Measurements from ENCODE around the gene RELCH.

Gene RELCH, protein sequence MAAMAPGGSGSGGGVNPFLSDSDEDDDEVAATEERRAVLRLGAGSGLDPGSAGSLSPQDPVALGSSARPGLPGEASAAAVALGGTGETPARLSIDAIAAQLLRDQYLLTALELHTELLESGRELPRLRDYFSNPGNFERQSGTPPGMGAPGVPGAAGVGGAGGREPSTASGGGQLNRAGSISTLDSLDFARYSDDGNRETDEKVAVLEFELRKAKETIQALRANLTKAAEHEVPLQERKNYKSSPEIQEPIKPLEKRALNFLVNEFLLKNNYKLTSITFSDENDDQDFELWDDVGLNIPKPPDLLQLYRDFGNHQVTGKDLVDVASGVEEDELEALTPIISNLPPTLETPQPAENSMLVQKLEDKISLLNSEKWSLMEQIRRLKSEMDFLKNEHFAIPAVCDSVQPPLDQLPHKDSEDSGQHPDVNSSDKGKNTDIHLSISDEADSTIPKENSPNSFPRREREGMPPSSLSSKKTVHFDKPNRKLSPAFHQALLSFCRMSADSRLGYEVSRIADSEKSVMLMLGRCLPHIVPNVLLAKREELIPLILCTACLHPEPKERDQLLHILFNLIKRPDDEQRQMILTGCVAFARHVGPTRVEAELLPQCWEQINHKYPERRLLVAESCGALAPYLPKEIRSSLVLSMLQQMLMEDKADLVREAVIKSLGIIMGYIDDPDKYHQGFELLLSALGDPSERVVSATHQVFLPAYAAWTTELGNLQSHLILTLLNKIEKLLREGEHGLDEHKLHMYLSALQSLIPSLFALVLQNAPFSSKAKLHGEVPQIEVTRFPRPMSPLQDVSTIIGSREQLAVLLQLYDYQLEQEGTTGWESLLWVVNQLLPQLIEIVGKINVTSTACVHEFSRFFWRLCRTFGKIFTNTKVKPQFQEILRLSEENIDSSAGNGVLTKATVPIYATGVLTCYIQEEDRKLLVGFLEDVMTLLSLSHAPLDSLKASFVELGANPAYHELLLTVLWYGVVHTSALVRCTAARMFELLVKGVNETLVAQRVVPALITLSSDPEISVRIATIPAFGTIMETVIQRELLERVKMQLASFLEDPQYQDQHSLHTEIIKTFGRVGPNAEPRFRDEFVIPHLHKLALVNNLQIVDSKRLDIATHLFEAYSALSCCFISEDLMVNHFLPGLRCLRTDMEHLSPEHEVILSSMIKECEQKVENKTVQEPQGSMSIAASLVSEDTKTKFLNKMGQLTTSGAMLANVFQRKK

DNA sequence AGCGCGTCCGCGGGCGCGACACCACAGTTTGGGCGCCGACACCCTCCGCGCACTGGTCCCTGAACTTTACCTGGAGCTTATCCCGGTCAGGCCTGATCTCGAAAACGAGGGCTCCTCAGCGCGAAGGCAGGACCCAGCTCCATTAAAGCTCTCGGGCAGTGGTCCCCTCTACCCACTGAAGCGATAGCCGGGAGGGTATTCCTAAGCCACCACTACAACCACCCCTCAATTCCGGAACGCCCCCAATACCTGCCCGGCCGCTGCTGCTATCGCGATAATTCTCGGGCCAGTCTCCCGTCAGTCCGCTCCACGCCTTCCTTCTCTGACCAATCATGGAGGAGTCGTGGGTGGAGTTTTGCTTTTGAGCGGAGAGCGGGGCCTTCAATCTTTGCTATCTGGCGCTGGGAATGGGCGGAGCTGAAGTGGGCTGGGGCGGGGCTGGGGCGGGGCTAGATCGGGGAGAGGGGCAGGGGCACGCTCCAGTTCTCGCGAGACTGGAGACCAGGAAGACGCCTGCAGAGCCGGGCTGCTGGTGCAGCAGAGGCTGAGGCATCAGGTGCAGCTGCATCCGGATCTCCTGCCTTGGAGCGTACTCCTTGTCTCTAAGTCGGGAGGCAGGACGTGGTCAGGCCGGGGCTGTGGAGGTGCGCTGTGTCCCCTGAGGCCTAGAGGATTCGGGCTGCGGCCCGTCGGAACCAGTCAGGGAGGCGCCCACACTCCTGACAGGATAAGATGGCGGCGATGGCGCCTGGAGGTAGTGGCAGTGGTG is at the start of gene RELCH, which contains the start of gene PIGN:
Gene RELCH (plus strand): TSS at position 482 of the 769 bp plus-strand sequence. CDS start 251 bp downstream, at position 733.
Gene PIGN (minus strand): TSS at position 283 of the 769 bp plus-strand sequence. CDS start 25,703 bp downstream, outside the sequence.
- Histone ChIP-seq H3K36me3 (ENCODE audit: insufficient read depth, low read length) (no peaks in the 10 kb centered on the region), H3K9me3 (ENCODE audit: low read depth, low read length) (no peaks in the 10 kb centered on the region), H3K27ac (no peak within 1 kb of the TSS; the same call in 1 of the 2 replicates), H3K9ac (ENCODE audit: insufficient read length) (peak within 1 kb of the TSS; percentile 80), H3K4me3 (peak within 1 kb of the TSS; percentile 95)
- peak; percentile 93 for DNase-seq (ENCODE audit: low read depth, low spot score)
- peak; percentile 74 for TF ChIP-seq POLR2AphosphoS5 (IDR thresholded peaks at IDR 0.05; ENCODE audit: borderline replicate concordance, low read depth, low read length)
- no peak for TF ChIP-seq EZH2 (IDR thresholded peaks at IDR 0.05)
- peak; percentile 37 for TF ChIP-seq FOXP2 (optimal IDR thresholded peaks at IDR 0.05; ENCODE audit: control extremely low read depth, extremely low read length, insufficient read depth)

DNA sequence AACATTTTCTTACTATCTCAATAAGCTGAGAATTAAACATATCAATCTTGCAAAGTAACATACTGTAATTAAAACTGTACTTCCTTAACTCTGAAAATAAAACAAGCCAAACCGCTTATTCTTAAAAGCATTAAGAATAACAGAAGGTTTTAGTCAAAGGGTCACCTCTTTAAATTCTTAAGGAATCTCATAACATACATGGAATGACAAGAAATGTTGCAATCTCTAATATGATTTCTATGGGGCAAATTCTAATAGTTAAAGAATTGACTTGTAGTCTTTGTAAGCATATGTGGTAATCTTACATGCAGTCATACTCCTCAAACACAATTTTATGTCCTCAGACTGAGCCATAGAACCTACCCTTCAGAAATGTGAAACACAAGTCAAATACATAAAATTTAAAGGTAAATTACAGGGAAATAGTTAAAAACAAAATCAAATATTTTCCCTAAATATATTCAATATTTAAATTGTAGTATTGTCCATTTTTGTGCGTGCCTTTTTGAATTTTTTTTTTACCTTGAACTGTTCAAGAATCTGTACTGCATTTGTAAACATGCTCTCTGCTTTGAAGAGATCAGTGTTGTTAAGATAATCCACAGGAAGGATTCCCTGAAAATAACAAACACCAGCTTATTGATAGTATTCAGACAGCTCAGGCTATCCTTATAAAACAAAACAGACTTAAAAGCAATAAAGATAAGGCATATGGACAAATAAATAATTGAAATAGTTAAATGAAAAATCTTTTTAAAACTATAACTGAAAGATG is 48.4 kb upstream of the RELCH start:
- no peak overlapping the region for H3K9ac ChIP-seq (ENCODE audit: insufficient read length)
- no peak overlapping the region for H3K27ac ChIP-seq
- H3K9me3 ChIP-seq (ENCODE audit: low read depth, low read length), result no peaks in the 10 kb centered on the region
- H3K4me3 ChIP-seq, result no peak overlapping the region
- no peaks in the 10 kb centered on the region for H3K36me3 ChIP-seq (ENCODE audit: insufficient read depth, low read length)
- DNase-seq (ENCODE audit: low read depth, low spot score), result no peak
- TF ChIP-seq EZH2 (IDR thresholded peaks at IDR 0.05) (no peak), POLR2AphosphoS5 (IDR thresholded peaks at IDR 0.05; ENCODE audit: borderline replicate concordance, low read depth, low read length) (no peak), FOXP2 (optimal IDR thresholded peaks at IDR 0.05; ENCODE audit: control extremely low read depth, extremely low read length, insufficient read depth) (no peak)

DNA sequence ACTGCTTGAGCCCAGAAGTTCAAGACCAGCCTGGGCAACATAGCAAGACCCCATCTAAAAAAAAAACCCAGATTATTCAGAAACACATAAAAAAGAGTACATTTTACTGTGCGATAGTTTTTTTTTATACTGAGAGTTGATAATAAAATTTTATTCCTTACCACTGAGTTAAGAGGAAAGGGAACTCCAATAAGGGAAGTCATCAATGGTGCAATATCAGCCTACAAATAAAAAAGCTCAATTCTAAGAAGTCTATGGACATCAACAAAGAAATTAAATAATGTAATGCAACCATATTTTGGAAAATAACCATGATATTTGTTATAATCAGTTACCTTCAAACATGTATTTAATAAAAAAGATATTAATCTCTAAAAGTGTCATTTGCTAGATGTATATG is 46.8 kb upstream of the RELCH start:
- Histone ChIP-seq H3K4me3 (no peak overlapping the region), H3K9me3 (ENCODE audit: low read depth, low read length) (no peaks in the 10 kb centered on the region), H3K27ac (no peak overlapping the region), H3K36me3 (ENCODE audit: insufficient read depth, low read length) (no peaks in the 10 kb centered on the region), H3K9ac (ENCODE audit: insufficient read length) (no peak overlapping the region)
- no peak for TF ChIP-seq EZH2 (IDR thresholded peaks at IDR 0.05)
- TF ChIP-seq POLR2AphosphoS5 (IDR thresholded peaks at IDR 0.05; ENCODE audit: borderline replicate concordance, low read depth, low read length), result no peak
- TF ChIP-seq FOXP2 (optimal IDR thresholded peaks at IDR 0.05; ENCODE audit: control extremely low read depth, extremely low read length, insufficient read depth), result no peak
- no peak for DNase-seq (ENCODE audit: low read depth, low spot score)

DNA sequence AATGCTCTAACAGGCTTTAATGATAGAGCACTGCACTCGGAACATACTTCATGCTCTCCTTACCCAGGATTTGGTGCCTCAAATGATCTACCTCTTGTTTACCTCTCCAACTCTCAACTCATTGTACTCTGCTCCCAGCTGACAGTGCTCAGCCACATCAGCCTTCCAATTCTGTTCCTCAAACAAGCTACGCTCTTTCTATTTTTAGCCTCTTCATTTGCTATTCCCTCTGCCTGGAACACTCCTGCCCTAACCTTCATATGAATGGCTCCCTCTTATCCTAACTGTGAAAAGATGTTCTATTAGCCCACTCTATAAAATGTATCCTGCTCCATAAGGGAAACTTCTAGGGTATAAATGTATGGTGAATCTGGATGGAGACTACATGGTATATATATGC is 42.7 kb upstream of the RELCH start:
- Histone ChIP-seq H3K9ac (ENCODE audit: insufficient read length) (no peak overlapping the region), H3K27ac (no peak overlapping the region), H3K4me3 (no peak overlapping the region), H3K36me3 (ENCODE audit: insufficient read depth, low read length) (no peaks in the 10 kb centered on the region), H3K9me3 (ENCODE audit: low read depth, low read length) (no peaks in the 10 kb centered on the region)
- no peak for DNase-seq (ENCODE audit: low read depth, low spot score)
- TF ChIP-seq EZH2 (IDR thresholded peaks at IDR 0.05), result no peak
- TF ChIP-seq FOXP2 (optimal IDR thresholded peaks at IDR 0.05; ENCODE audit: control extremely low read depth, extremely low read length, insufficient read depth), result no peak

DNA sequence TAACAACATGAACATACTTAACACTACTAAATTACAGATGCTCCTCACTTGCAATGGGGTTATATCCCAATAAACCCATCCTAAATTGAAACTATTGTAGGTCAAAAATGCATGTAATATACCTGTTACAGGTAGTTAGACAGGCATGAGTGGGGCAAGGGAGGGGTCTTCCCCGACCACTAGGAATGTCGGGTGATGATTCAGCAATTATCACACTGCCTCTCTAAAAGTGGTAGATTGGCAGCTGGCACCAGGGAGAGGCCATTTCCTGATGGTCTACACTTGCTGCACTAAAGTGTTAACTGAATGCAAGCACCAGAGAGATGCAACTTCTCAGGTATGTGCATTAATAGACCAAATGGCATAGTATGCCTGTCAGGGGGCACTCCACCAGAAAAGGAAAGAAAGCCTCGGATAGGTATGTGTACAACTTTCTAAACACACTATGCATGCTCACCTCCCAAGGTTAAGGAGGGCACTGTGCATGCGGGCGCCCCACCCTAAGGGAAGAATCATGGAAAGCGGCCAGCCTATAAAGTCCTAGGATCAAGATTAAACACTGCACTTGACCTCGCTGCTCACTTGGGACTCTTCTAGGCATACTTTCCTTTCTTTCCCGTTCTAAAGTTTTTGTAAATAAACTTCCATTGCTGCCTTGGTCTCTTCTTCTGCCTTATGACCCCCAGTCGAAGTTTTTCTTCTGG is 35.8 kb upstream of the RELCH start:
- Histone ChIP-seq H3K9ac (ENCODE audit: insufficient read length) (no peak overlapping the region), H3K27ac (no peak overlapping the region), H3K4me3 (no peak overlapping the region), H3K9me3 (ENCODE audit: low read depth, low read length) (no peaks in the 10 kb centered on the region), H3K36me3 (ENCODE audit: insufficient read depth, low read length) (no peaks in the 10 kb centered on the region)
- TF ChIP-seq FOXP2 (optimal IDR thresholded peaks at IDR 0.05; ENCODE audit: control extremely low read depth, extremely low read length, insufficient read depth), result no peak
- no peak for DNase-seq (ENCODE audit: low read depth, low spot score)

DNA sequence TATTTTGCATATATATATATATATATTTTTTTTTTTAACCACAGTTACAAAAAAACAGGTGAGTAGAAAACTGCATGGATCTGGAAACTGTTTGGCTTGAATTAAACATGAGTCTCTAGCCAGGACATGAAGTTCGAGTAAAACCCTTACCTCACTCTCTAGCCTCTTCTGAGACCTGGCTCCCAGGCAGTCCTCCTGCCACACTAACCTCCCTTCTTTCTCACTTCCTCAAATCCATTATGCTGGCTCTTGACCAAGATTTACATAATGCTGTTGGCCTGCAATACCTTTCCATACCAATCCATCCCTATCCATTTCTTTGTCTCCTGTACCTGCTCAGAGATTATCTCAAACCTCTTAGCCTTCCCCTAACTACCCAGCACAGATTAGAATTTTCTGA is 34.2 kb upstream of the RELCH start:
- H3K4me3 ChIP-seq, result no peak overlapping the region
- no peak for DNase-seq (ENCODE audit: low read depth, low spot score)
- TF ChIP-seq EZH2 (IDR thresholded peaks at IDR 0.05) (no peak), POLR2AphosphoS5 (IDR thresholded peaks at IDR 0.05; ENCODE audit: borderline replicate concordance, low read depth, low read length) (no peak), FOXP2 (optimal IDR thresholded peaks at IDR 0.05; ENCODE audit: control extremely low read depth, extremely low read length, insufficient read depth) (no peak)
- H3K9ac ChIP-seq (ENCODE audit: insufficient read length), result no peak overlapping the region
- no peaks in the 10 kb centered on the region for H3K9me3 ChIP-seq (ENCODE audit: low read depth, low read length)
- no peaks in the 10 kb centered on the region for H3K36me3 ChIP-seq (ENCODE audit: insufficient read depth, low read length)
- H3K27ac ChIP-seq, result no peak overlapping the region

Measured in SK-N-MC (cell line).